Keratinocyte (primary cell): ENCODE data around the gene TFCP2L1. TPM values are rescaled to one million over a fixed set of nuclear protein-coding genes. Genes with fewer than 3 reads are reported as not detected.

Experiments used
- DNase-seq: peaks from one replicate; pipeline ENCODE4 v3.0.0-alpha.2; 2011; ENCODE audit warnings: low read depth, missing footprints, low spot score
- FAIRE-seq: peaks from 2 replicates; lab custom pipeline; 2011; peaks lifted over from hg19 to GRCh38; lab: Jason Lieb, UNC
- H2AFZ ChIP-seq: 2 replicates; pipeline ENCODE4 v1.6.0; 2012; ENCODE audit warnings: low read length, control low read depth, inconsistent platforms; ENCODE audit not compliant: control insufficient read depth
- H3K27ac ChIP-seq: 2 replicates; pipeline ENCODE4 v1.5.1; 2011; ENCODE audit warnings: low read length; ENCODE audit not compliant: control insufficient read depth, insufficient read depth
- H3K27me3 ChIP-seq: 3 replicates; pipeline ENCODE4 v1.6.0; 2011; ENCODE audit warnings: low read length; ENCODE audit not compliant: control insufficient read depth, insufficient read depth; ENCODE audit errors: extremely low read depth
- H3K36me3 ChIP-seq, 2 experiments: 2 replicates in 1 of 2; 3 replicates in 1 of 2; pipeline ENCODE4 v1.5.1; 2011; ENCODE audit warnings: low read length in 2 of 2, mild to moderate bottlenecking in 1 of 2; ENCODE audit not compliant: control insufficient read depth in 2 of 2, insufficient read depth in 2 of 2; ENCODE audit errors: extremely low read depth in 1 of 2
- H3K4me1 ChIP-seq: 3 replicates; pipeline ENCODE4 v1.5.1; 2011; ENCODE audit warnings: low read length; ENCODE audit not compliant: control insufficient read depth, insufficient read depth; ENCODE audit errors: extremely low read depth
- H3K4me2 ChIP-seq: 3 replicates; pipeline ENCODE4 v1.6.0; 2011; ENCODE audit warnings: low read depth, low read length; ENCODE audit not compliant: control insufficient read depth, insufficient read depth; ENCODE audit errors: extremely low read depth
- H3K4me3 ChIP-seq, 3 experiments: fragments of 200-600 bp in 1 of 3; sonication (generic) in 1 of 3; 2 replicates in 2 of 3; 3 replicates in 1 of 3; pipeline ENCODE4 v1.5.1; 2011 to 2016; ENCODE audit warnings: low read length in 3 of 3, mild to moderate bottlenecking in 3 of 3, control low read depth in 2 of 3, inconsistent platforms in 1 of 3, low read depth in 1 of 3, mixed read lengths in 1 of 3, mixed run types in 1 of 3, moderate library complexity in 1 of 3; ENCODE audit not compliant: control insufficient read depth in 2 of 3, insufficient read depth in 2 of 3; ENCODE audit errors: extremely low read depth in 1 of 3
- H3K79me2 ChIP-seq: 2 replicates; pipeline ENCODE4 v1.6.0; 2012; ENCODE audit warnings: low read length; ENCODE audit not compliant: control insufficient read depth, insufficient read depth
- H3K9ac ChIP-seq: 3 replicates; pipeline ENCODE4 v1.6.0; 2011; ENCODE audit warnings: low read length; ENCODE audit not compliant: control insufficient read depth, insufficient read depth; ENCODE audit errors: extremely low read depth
- H3K9me1 ChIP-seq: 3 replicates; pipeline ENCODE4 v1.6.0; 2011; ENCODE audit warnings: low read length; ENCODE audit not compliant: control insufficient read depth, insufficient read depth; ENCODE audit errors: extremely low read depth
- H3K9me3 ChIP-seq: 2 replicates; pipeline ENCODE4 v1.5.1; 2012; ENCODE audit warnings: low read depth, low read length; ENCODE audit not compliant: control insufficient read depth
- H4K20me1 ChIP-seq: 3 replicates; pipeline ENCODE4 v1.6.0; 2011; ENCODE audit warnings: low read length; ENCODE audit not compliant: control insufficient read depth, insufficient read depth; ENCODE audit errors: extremely low read depth
- EZH2 ChIP-seq: IDR thresholded peaks from one replicate; pipeline ENCODE4 v1.6.1; 2012; ENCODE audit warnings: inconsistent platforms, mild to moderate bottlenecking, low read length, moderate library complexity
- dilution Hi-C: fragments of 300-500 bp; cut with MboI; formaldehyde crosslinking; loops from one replicate; pipeline ENCODE4 v1.7.0; 2020; ENCODE audit warnings: low sequenced_read_pairs; ENCODE audit not compliant: extremely low pct_ligation_motif_present
- polyA plus RNA-seq, 5 experiments: library from polyadenylated mRNA; depleted of rRNA in 3 of 5; stranded (reverse) in 3 of 5; stranded (forward) in 1 of 5; unstranded in 1 of 5; fragments of >200 nt; gene quantifications; 1 replicate in 1 of 5; 2 replicates in 3 of 5; 3 replicates in 1 of 5; pipeline versions ENCODE4 v1.2.1 to v1.2.3, GENCODE V29; 2011 to 2012; ENCODE audit warnings: missing spikeins in 2 of 5, low read depth in 1 of 5, low replicate concordance in 1 of 5
- TF ChIP-seq, protein P1 (sequence below), 3 experiments: IDR thresholded peaks in 1 of 3; conservative IDR thresholded peaks in 1 of 3; optimal IDR thresholded peaks in 1 of 3; 2 replicates in 2 of 3; 3 replicates in 1 of 3; pipeline versions ENCODE3 to v1.5.1; 2011; ENCODE audit warnings: low read length in 3 of 3, mild to moderate bottlenecking in 3 of 3, moderate library complexity in 2 of 3, control low read depth in 1 of 3, inconsistent platforms in 1 of 3; ENCODE audit not compliant: insufficient read depth in 2 of 3; ENCODE audit errors: extremely low read depth in 1 of 3

The TFCP2L1 gene
- polyA plus RNA-seq, 1 donor (not counting 4 experiments of a cell fraction or from before 2014, with no cell fraction given), result 29.4 TPM

DNA sequence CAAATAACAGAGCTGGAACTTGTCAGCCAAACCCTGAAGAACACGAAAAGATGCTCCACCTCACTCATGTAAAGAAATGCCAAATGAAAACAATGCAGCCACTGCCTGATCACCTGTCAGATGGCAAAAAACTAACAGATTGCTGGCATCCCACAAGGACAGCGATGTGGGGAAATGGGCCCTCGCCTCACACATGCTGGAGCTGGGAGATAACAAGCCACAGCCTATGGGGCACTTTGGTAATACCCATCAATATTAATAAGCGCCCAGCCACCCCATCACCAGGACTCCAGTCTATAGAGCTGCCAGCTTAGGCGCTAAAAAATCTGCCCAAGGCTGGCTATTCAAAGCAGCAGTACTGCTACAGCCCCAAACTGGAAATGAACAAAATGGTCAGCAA is 27.0 kb downstream of the TFCP2L1 start:
- Histone ChIP-seq H3K27ac (no peak overlapping the region), H3K27me3 (no peaks in the 10 kb centered on the region), H3K4me3 (no peak overlapping the region), H2AFZ (no peak overlapping the region), H3K4me1 (peaks cover 2% of the 10 kb centered on the region), H3K9ac (no peak overlapping the region), H3K4me2 (no peak overlapping the region), H4K20me1 (no peaks in the 10 kb centered on the region), H3K9me1 (no peaks in the 10 kb centered on the region), H3K36me3 (peaks cover 0 to 6% of the 10 kb centered on the region in 2 experiments), H3K79me2 (peaks cover 63% of the 10 kb centered on the region), H3K9me3 (no peaks in the 10 kb centered on the region)
- FAIRE-seq, result no peak
- no peak for DNase-seq
- TF ChIP-seq, protein P1, sequence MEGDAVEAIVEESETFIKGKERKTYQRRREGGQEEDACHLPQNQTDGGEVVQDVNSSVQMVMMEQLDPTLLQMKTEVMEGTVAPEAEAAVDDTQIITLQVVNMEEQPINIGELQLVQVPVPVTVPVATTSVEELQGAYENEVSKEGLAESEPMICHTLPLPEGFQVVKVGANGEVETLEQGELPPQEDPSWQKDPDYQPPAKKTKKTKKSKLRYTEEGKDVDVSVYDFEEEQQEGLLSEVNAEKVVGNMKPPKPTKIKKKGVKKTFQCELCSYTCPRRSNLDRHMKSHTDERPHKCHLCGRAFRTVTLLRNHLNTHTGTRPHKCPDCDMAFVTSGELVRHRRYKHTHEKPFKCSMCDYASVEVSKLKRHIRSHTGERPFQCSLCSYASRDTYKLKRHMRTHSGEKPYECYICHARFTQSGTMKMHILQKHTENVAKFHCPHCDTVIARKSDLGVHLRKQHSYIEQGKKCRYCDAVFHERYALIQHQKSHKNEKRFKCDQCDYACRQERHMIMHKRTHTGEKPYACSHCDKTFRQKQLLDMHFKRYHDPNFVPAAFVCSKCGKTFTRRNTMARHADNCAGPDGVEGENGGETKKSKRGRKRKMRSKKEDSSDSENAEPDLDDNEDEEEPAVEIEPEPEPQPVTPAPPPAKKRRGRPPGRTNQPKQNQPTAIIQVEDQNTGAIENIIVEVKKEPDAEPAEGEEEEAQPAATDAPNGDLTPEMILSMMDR (optimal IDR thresholded peaks at IDR 0.05 in 1 of 3, IDR thresholded peaks at IDR 0.05 in 1 of 3, conservative IDR thresholded peaks at IDR 0.05 in 1 of 3; ENCODE audit: extremely low read depth in 1 of 3, insufficient read depth in 2 of 3, low read length in 3 of 3), result no peak
- no peak for TF ChIP-seq EZH2
- dilution Hi-C loops, result no loop called here

DNA sequence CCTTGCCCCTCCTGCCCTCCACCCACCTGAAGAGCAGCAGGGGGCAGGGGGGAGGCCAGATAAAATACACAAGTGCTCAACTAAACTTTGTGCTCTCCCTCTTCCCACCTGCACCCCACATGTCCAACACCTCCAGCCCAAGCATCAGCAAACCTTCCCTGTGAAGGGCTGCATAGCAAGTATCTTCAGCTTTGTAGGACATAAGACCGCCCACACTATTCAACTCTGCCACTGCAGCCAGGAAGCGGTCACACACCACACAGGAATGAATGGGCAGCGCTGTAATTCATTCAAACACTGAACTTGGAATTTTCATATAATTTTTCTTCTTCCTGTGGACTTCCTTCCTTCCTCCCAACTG is 27.5 kb downstream of the TFCP2L1 start:
- no peak overlapping the region for H3K4me3 ChIP-seq
- no peak for FAIRE-seq
- H3K27me3 ChIP-seq, result no peaks in the 10 kb centered on the region
- H4K20me1 ChIP-seq, result no peaks in the 10 kb centered on the region
- no peaks in the 10 kb centered on the region for H3K9me3 ChIP-seq
- H3K9ac ChIP-seq, result no peak overlapping the region
- H3K4me1 ChIP-seq, result peaks cover 2% of the 10 kb centered on the region
- no peak overlapping the region for H3K4me2 ChIP-seq
- peaks cover 3% of the 10 kb centered on the region for H3K9me1 ChIP-seq
- dilution Hi-C loops, result no loop called here
- no peak for DNase-seq
- peaks cover 0 to 6% of the 10 kb centered on the region in 2 experiments for H3K36me3 ChIP-seq
- no peak overlapping the region for H2AFZ ChIP-seq
- TF ChIP-seq, protein P1 (optimal IDR thresholded peaks at IDR 0.05 in 1 of 3, IDR thresholded peaks at IDR 0.05 in 1 of 3, conservative IDR thresholded peaks at IDR 0.05 in 1 of 3; ENCODE audit: extremely low read depth in 1 of 3, insufficient read depth in 2 of 3, low read length in 3 of 3), result no peak
- no peak for TF ChIP-seq EZH2
- no peak overlapping the region for H3K27ac ChIP-seq
- peaks cover 65% of the 10 kb centered on the region for H3K79me2 ChIP-seq
